GM11168 (cell line): ENCODE measurements around the gene IRAK3.

Source experiments
- in situ Hi-C: fragments of 300-500 bp; cut with MboI; formaldehyde crosslinking; loops from one replicate; pipeline ENCODE4 v1.12.0; 2022; ENCODE audit warnings: low sequenced_read_pairs; ENCODE audit not compliant: unreplicated experiment

Gene IRAK3

GRCh38 chr12:66244446-66244845 lies 55.4 kb downstream of the IRAK3 start:
- in situ Hi-C loops: no loop called here

GRCh38 chr12:66247741-66248140 lies 58.7 kb downstream of the IRAK3 start:
- in situ Hi-C loops: no loop called here

GRCh38 chr12:66251049-66251448 lies 62.0 kb downstream of the IRAK3 start:
- in situ Hi-C loops: loop anchor here (10.0 kb wide), 1 partner anchor 164 kb away; no protein-coding TSS in a partner anchor

GRCh38 chr12:66252771-66253170 lies 63.8 kb downstream of the IRAK3 start:
- in situ Hi-C loops: loop anchor here (10.0 kb wide), 1 partner anchor 162 kb away; no protein-coding TSS in a partner anchor

GRCh38 chr12:66255737-66256136 lies 66.7 kb downstream of the IRAK3 start:
- in situ Hi-C loops: loop anchor here (10.0 kb wide), 1 partner anchor 159 kb away; no protein-coding TSS in a partner anchor

GRCh38 chr12:66258011-66258410 lies 69.0 kb downstream of the IRAK3 start:
- in situ Hi-C loops: loop anchor here (10.0 kb wide), 1 partner anchor 157 kb away; no protein-coding TSS in a partner anchor

- in situ Hi-C loops: no loop called here
These were observed 73.7 kb downstream of the IRAK3 start for GRCh38 chr12:66262737-66263136.

GRCh38 chr12:66268562-66268961 lies 79.5 kb downstream of the IRAK3 start:
- in situ Hi-C loops: no loop called here

GRCh38 chr12:66269142-66269541 lies 80.1 kb downstream of the IRAK3 start:
- in situ Hi-C loops: no loop called here

GRCh38 chr12:66269757-66270383 lies 80.9 kb downstream of the IRAK3 start:
- in situ Hi-C loops: no loop called here

GRCh38 chr12:66270613-66271012 lies 81.6 kb downstream of the IRAK3 start:
- in situ Hi-C loops: no loop called here

GRCh38 chr12:66272650-66273049 lies 83.6 kb downstream of the IRAK3 start:
- in situ Hi-C loops: no loop called here

GRCh38 chr12:66273147-66273546 lies 84.1 kb downstream of the IRAK3 start:
- in situ Hi-C loops: no loop called here

GRCh38 chr12:66275040-66275439 lies 86.0 kb downstream of the IRAK3 start:
- in situ Hi-C loops: no loop called here

- in situ Hi-C loops: no loop called here
These were observed 90.2 kb downstream of the IRAK3 start for GRCh38 chr12:66279123-66279712.

GRCh38 chr12:66280561-66280960 lies 91.5 kb downstream of the IRAK3 start:
- in situ Hi-C loops: no loop called here

GRCh38 chr12:66282244-66282643 lies 93.2 kb downstream of the IRAK3 start:
- in situ Hi-C loops: no loop called here

- in situ Hi-C loops: no loop called here
These were observed 98.3 kb downstream of the IRAK3 start for GRCh38 chr12:66287275-66287674.

GRCh38 chr12:66288121-66288520 lies 99.1 kb downstream of the IRAK3 start:
- in situ Hi-C loops: no loop called here

- in situ Hi-C loops: no loop called here
These were observed 100.5 kb downstream of the IRAK3 start for GRCh38 chr12:66289485-66289884.

- in situ Hi-C loops: no loop called here
These were observed 101.7 kb downstream of the IRAK3 start for GRCh38 chr12:66290716-66291200.

GRCh38 chr12:66296176-66296683 lies 107.2 kb downstream of the IRAK3 start:
- in situ Hi-C loops: no loop called here
